GM18502 (cell line): ENCODE results near the gene CD160.
"Not testable (repeated sequence)": the region's sequence is repeated elsewhere in the genome, so short reads cannot be mapped to it uniquely, and the experiment has no call there.

ENCODE experiments used
- ATAC-seq: cut with Tn5 transposase; IDR thresholded peaks from one replicate; pipeline ENCODE4 v1.9.1; 2021; ENCODE audit warnings: mild to moderate bottlenecking; ENCODE audit not compliant: unreplicated experiment, poor library complexity

Gene CD160

GRCh38 chr1:145708063-145708462, 11.2 kb upstream of the CD160 start:
- ATAC-seq, result no peak

GRCh38 chr1:145710291-145711027, 8.8 kb upstream of the CD160 start:
- ATAC-seq, result no peak

GRCh38 chr1:145711213-145711651, 8.1 kb upstream of the CD160 start:
- ATAC-seq, result no peak

GRCh38 chr1:145714524-145715111, 4.7 kb upstream of the CD160 start:
- no peak for ATAC-seq

GRCh38 chr1:145716641-145717345, 2.5 kb upstream of the CD160 start:
- ATAC-seq, result no peak

- no peak for ATAC-seq
Measured at GRCh38 chr1:145717833-145718232, 1.5 kb upstream of the CD160 start.

GRCh38 chr1:145718465-145718864, 834 bp upstream of the CD160 start:
- not testable (repeated sequence) for ATAC-seq

- no peak for ATAC-seq
Measured at GRCh38 chr1:145720556-145720877, 1.2 kb downstream of the CD160 start.

- peak; percentile 75 for ATAC-seq
Measured at GRCh38 chr1:145720878-145721671, 1.8 kb downstream of the CD160 start.

- ATAC-seq, result not testable (repeated sequence)
Measured at GRCh38 chr1:145726193-145726592, 6.9 kb downstream of the CD160 start.

- ATAC-seq, result no peak
Measured at GRCh38 chr1:145729196-145729595, 9.9 kb downstream of the CD160 start.

GRCh38 chr1:145729666-145730436, 10.6 kb downstream of the CD160 start:
- ATAC-seq, result no peak

GRCh38 chr1:145730467-145730866, 11.2 kb downstream of the CD160 start:
- ATAC-seq, result no peak

- ATAC-seq, result no peak
Measured at GRCh38 chr1:145730900-145731299, 11.6 kb downstream of the CD160 start.

GRCh38 chr1:145736191-145736590, 16.9 kb downstream of the CD160 start:
- no peak for ATAC-seq

GRCh38 chr1:145740269-145740668, 21.0 kb downstream of the CD160 start:
- no peak for ATAC-seq

GRCh38 chr1:145747398-145748247, 28.3 kb downstream of the CD160 start:
- no peak for ATAC-seq

- ATAC-seq, result no peak
Measured at GRCh38 chr1:145750426-145750825, 31.1 kb downstream of the CD160 start.

GRCh38 chr1:145751491-145752037, 32.3 kb downstream of the CD160 start:
- no peak for ATAC-seq
